KG1 (cell line): ENCODE data around the gene DOK1.
A peak's percentile ranks its signal among the peaks of the same experiment; 100 is the strongest.

Experiments used
- DNase-seq: peaks from one replicate; lab custom pipeline; 2025; lab: John Stamatoyannopoulos, UW

DOK1 gene

GRCh38 chr2:74553892-74554819 lies at the start of gene DOK1, which contains the start of gene LOXL3:
Gene DOK1 (plus strand): TSS chr2:74554720. CDS start chr2:74554755, 35 bp downstream.
Gene LOXL3 (minus strand): TSS chr2:74553942. CDS start chr2:74552634, 1,308 bp downstream.
- DNase-seq, result no peak

- DNase-seq, result no peak
Observed at GRCh38 chr2:74505448-74506246, 48.9 kb upstream of the DOK1 start.

- DNase-seq, result peak; percentile 97
Observed at GRCh38 chr2:74507145-74507925, 47.2 kb upstream of the DOK1 start, which contains the start of gene PCGF1. Gene PCGF1 (minus strand): TSS chr2:74507695. CDS start chr2:74507668, 27 bp downstream.

GRCh38 chr2:74507926-74508520 lies 46.5 kb upstream of the DOK1 start:
- no peak for DNase-seq

- no peak for DNase-seq
Observed at GRCh38 chr2:74510272-74510671, 44.2 kb upstream of the DOK1 start.

- DNase-seq, result no peak
Observed at GRCh38 chr2:74511104-74511989, 43.2 kb upstream of the DOK1 start.

GRCh38 chr2:74512744-74513604 lies 41.5 kb upstream of the DOK1 start:
- DNase-seq, result no peak

GRCh38 chr2:74513605-74514367 lies 40.7 kb upstream of the DOK1 start:
- no peak for DNase-seq

GRCh38 chr2:74514368-74515270 lies 39.9 kb upstream of the DOK1 start, which contains the start of gene TLX2:
Gene TLX2 (plus strand): TSS chr2:74514450. CDS start chr2:74514807, 357 bp downstream.
- DNase-seq, result no peak

- DNase-seq, result no peak
Observed at GRCh38 chr2:74515271-74515980, 39.1 kb upstream of the DOK1 start.

- DNase-seq, result no peak
Observed at GRCh38 chr2:74515981-74516633, 38.4 kb upstream of the DOK1 start.

GRCh38 chr2:74516650-74517049 lies 37.9 kb upstream of the DOK1 start:
- DNase-seq, result no peak

GRCh38 chr2:74522516-74522915 lies 32.0 kb upstream of the DOK1 start:
- DNase-seq, result no peak

GRCh38 chr2:74524005-74524404 lies 30.5 kb upstream of the DOK1 start:
- DNase-seq, result no peak

GRCh38 chr2:74524955-74525716 lies 29.4 kb upstream of the DOK1 start:
- DNase-seq, result no peak
